ENCODE data around the gene ONECUT3.

ONECUT3 gene

DNA sequence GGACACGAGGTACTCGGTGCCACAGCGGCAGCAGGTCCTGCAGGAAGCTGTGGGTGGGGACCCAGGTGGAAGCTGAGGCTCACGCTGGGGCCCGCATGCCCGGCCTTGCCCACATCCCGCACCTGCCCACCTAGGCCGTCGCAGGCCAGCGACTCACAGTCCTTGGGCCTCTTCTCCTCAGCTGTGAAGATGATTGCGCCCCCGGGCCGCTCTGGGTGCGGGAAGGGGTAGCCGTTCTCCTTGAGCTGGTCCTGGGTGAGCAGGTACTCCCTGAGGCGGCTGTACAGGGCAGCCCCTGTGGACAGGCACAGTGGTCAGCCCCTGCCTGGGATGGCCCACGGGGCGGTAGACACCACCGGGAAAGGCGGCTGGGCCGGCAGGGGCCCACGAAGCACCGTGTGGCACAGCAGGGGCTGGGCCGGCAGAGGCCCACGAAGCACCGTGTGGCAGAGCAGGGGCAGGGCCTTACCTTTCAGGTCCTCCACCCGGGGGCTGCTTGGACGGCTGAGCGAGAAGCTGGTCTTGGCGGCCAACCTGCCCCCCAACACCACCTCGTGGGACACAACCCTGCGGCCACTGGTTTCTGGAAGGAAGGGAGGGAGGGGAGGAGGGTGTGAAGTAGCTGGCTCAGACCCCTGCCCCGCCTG lies 65.4 kb downstream of the ONECUT3 start:
- Histone ChIP-seq H3K9ac (no peak overlapping the region), H3K4me1 (peaks cover 26% of the 10 kb centered on the region), H3K4me3 (no peak overlapping the region), H3K27me3 (no peaks in the 10 kb centered on the region), H4K20me1 (peaks cover 90% of the 10 kb centered on the region), H3K27ac (0 out of 2 replicates have a peak overlapping the region, but pooled peaks have one; percentile 13), H3K9me3 (no peaks in the 10 kb centered on the region), H3K4me2 (no peak overlapping the region), H3K36me3 (peaks cover 93% of the 10 kb centered on the region)
- no peak for TF ChIP-seq Cebpa-rat (IDR thresholded peaks at IDR 0.05)

- H3K9ac ChIP-seq, result no peak overlapping the region
- no peak overlapping the region for H3K27ac ChIP-seq
- no peaks in the 10 kb centered on the region for H3K27me3 ChIP-seq
- H4K20me1 ChIP-seq, result peaks cover 90% of the 10 kb centered on the region
- H3K9me3 ChIP-seq, result no peaks in the 10 kb centered on the region
- peaks cover 17% of the 10 kb centered on the region for H3K4me1 ChIP-seq
- peaks cover 97% of the 10 kb centered on the region for H3K36me3 ChIP-seq
- H3K4me3 ChIP-seq, result no peak overlapping the region
- no peak for TF ChIP-seq Cebpa-rat (IDR thresholded peaks at IDR 0.05)
- H3K4me2 ChIP-seq, result no peak overlapping the region
Measured at GRCh38 chr19:1819341-1820255, 66.3 kb downstream of the ONECUT3 start.

DNA sequence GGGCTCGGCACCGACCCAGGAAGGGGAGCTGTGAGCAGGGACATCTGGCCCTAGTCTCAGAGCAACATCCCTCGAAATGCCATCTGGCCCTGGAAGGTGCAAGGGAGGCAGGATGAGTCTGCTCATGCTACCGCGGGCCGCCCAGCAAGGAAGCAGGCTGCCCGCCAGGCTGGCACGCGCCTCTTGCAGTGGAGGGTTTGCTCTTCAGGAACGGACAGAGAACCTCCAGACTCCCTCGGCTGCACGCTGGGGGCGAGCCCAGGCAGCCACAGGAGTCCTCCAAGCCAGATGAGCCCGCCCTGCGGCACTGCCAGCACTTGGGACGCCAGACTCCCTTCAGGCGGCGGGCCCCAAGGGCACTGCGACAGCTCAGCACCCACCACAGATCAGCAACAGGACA lies 68.9 kb downstream of the ONECUT3 start:
- H4K20me1 ChIP-seq, result peaks cover 97% of the 10 kb centered on the region
- H3K9me3 ChIP-seq, result no peaks in the 10 kb centered on the region
- H3K4me2 ChIP-seq, result no peak overlapping the region
- peaks cover 95% of the 10 kb centered on the region for H3K36me3 ChIP-seq
- TF ChIP-seq Cebpa-rat (IDR thresholded peaks at IDR 0.05), result no peak
- no peaks in the 10 kb centered on the region for H3K27me3 ChIP-seq
- no peak overlapping the region; the same call in 1 of the 2 replicates for H3K27ac ChIP-seq
- no peak overlapping the region for H3K4me3 ChIP-seq
- peaks cover 23% of the 10 kb centered on the region for H3K4me1 ChIP-seq
- H3K9ac ChIP-seq, result peak overlapping the region; percentile 19; the same call in 1 of the 2 replicates

DNA sequence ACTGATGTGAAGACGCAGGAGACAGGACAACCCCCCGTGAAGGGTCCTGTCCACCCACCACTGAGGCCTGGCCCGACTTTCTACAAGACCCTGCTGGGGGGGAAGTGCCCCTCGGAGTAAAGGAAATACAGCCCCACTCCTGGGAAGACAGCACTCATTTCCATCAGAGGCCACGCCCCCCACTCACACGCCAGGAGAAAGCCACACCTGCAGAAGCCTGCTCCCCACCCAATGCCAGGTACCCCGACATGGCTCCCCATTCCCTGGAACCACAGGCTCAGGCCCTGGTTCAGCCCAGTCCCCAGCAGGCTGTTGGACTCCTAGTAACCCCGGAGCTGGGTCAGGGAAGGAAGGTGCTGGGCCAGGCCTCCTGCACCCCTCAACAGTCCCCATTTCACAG lies 69.7 kb downstream of the ONECUT3 start:
- no peak overlapping the region for H3K4me2 ChIP-seq
- H3K4me3 ChIP-seq, result no peak overlapping the region
- 0 out of 2 replicates have a peak overlapping the region, but pooled peaks have one; percentile 19 for H3K9ac ChIP-seq
- H3K27ac ChIP-seq, result no peak overlapping the region
- peaks cover 97% of the 10 kb centered on the region for H4K20me1 ChIP-seq
- peaks cover 95% of the 10 kb centered on the region for H3K36me3 ChIP-seq
- H3K9me3 ChIP-seq, result no peaks in the 10 kb centered on the region
- peaks cover 31% of the 10 kb centered on the region for H3K4me1 ChIP-seq
- no peaks in the 10 kb centered on the region for H3K27me3 ChIP-seq
- TF ChIP-seq Cebpa-rat (IDR thresholded peaks at IDR 0.05), result no peak

DNA sequence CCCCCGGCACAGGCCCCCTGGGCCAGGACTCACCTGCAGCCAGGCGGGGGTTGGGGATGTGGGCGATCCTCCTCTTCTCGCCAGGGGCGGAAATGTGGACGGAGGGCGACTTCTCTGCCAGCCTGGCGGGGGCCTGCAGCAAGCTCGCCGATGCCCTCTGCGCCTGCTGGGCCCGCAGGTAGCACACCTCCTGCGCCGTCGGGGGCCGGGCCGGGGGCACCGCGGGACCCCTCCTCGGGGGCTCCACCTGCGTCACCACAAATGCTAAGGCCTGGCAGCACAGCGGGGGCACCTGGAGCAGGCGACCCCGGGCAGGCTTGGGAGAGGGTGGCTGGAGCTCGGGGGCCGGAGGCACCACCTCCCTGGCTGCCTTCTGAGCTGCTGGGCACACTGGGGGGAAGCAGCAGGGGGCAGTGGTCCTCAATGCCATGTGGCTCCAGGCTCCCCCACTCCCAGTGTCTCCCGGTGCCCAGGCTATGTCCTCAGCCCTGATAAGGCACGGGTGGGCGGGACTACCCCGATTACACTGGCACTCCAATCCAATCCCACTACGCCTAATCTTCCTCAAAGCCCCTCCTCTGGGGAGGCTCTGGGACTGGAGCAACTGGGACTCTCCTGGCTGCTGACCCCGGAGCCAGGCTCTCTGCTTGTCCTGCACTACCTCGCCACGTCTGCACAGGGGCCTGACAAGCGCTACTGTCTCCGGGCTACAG lies 70.4 kb downstream of the ONECUT3 start:
- Histone ChIP-seq H3K36me3 (peaks cover 95% of the 10 kb centered on the region), H3K9me3 (no peaks in the 10 kb centered on the region), H3K27me3 (no peaks in the 10 kb centered on the region), H3K4me2 (no peak overlapping the region), H3K4me1 (peaks cover 32% of the 10 kb centered on the region), H3K27ac (no peak overlapping the region), H4K20me1 (peaks cover 97% of the 10 kb centered on the region), H3K9ac (no peak overlapping the region), H3K4me3 (no peak overlapping the region)
- no peak for TF ChIP-seq Cebpa-rat (IDR thresholded peaks at IDR 0.05)

DNA sequence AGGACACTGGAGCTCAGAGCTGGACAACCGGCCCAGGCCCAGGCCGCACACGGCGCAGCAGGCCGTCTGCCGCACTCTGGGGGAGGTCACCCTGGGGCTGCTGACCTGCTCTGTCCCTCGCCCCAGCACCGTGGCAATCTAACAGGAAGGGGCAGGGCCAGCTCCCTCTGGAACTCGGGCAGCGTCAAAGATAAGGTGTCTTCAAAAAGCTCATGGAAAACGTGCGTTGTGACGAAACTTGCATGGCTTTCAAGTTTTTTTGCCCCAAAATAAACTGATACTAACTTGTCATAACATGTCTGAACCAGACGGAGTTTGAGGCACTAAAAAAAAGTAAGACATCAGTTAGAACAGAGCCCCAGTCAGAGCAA lies 70.9 kb downstream of the ONECUT3 start:
- Histone ChIP-seq H3K9me3 (no peaks in the 10 kb centered on the region), H4K20me1 (peaks cover 100% of the 10 kb centered on the region), H3K27me3 (no peaks in the 10 kb centered on the region), H3K36me3 (peaks cover 96% of the 10 kb centered on the region), H3K27ac (no peak overlapping the region), H3K4me3 (no peak overlapping the region), H3K4me2 (no peak overlapping the region), H3K4me1 (peaks cover 34% of the 10 kb centered on the region), H3K9ac (no peak overlapping the region)
- TF ChIP-seq Cebpa-rat (IDR thresholded peaks at IDR 0.05), result no peak

DNA sequence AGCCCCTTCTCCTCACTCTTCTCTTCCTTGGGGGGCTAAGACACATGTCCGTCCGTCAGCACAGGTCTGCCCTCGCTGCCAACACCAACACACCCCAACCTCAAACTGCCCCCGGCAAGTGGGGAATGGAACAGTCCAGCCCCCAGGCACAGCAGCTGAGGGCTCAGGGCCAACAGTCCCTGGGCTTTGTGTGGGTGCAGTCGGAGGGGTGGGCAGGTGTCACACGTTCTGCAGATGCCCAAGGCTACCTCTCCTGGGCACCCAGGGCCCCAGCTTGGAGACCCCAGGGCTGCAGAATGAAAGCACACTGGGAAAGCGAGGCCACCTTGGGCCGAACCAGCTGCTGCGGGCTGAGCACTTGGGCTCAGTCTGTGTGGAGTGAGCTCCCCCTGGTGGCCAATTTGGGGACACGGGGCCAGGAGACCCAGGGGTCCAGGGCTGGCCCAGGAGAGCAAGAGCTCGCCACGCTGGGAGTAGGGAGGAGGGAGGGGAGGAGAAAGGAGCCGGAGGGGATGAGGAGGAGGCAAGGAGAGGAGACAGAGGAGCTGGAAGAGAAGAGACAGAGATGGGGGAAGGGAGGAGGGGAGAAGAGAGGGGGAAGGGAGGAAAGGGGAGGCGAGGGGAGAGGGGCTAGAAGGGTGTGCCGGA lies 72.7 kb downstream of the ONECUT3 start:
- Histone ChIP-seq H3K27ac (no peak overlapping the region; the same call in 1 of the 2 replicates), H3K4me1 (peaks cover 52% of the 10 kb centered on the region), H3K4me2 (peak overlapping the region; percentile 36), H3K27me3 (no peaks in the 10 kb centered on the region), H3K36me3 (peaks cover 96% of the 10 kb centered on the region), H3K9me3 (no peaks in the 10 kb centered on the region), H4K20me1 (peaks cover 100% of the 10 kb centered on the region), H3K9ac (no peak overlapping the region), H3K4me3 (no peak overlapping the region)
- no peak for TF ChIP-seq Cebpa-rat (IDR thresholded peaks at IDR 0.05)

DNA sequence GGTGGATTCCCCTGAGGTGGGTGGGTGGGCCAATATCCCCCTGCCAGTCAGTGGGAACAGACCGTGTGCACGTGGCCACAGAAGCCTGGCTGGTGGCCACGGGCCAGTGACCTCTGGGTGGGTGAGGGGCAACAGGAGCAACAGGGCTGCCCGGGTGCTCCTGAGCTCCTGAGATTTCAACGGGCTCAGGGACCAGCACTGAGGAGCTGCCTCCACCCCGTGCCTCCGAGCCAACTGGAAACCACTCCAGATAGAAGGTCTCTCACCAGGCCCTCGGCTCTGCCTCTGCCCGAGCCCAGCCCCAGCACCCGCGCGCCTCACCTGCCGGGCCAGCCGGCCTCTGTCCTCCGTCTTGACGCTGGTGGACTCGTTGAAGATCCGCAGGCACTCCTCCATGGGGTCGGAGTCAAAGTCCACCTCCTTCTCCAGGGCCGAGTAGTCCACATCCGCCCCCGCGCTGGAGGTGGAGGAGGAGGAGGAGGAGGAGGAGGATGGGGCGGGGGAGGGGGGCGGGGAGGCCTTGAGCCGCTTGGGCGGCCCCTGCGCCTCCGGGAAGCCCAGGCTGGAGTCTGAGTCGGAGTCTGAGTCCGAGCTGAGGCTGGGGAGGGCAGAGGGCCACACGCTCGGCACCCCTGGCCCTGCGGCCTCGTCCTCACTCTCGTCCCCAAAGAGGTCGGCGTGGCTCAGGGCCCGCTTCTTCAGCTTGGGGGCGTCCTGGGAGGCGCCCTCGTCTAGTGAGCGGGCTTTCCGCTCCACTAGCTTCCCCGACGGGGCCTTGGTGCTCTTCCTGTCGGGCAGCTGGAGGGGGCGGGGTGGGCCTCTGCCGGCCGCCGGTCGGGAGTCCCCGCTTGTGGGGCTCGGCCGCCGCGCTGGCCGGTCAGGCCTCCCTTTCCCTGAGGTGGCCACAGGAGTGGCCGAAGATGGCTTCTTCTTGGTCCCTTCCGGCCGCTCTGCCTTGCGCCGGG lies 73.5 kb downstream of the ONECUT3 start:
- no peak overlapping the region for H3K27ac ChIP-seq
- H3K4me2 ChIP-seq, result peak overlapping the region; percentile 40
- no peaks in the 10 kb centered on the region for H3K9me3 ChIP-seq

More for the DNA sequence above, 73.5 kb downstream of the ONECUT3 start:
- Histone ChIP-seq H4K20me1 (peaks cover 100% of the 10 kb centered on the region), H3K9ac (no peak overlapping the region), H3K36me3 (peaks cover 93% of the 10 kb centered on the region), H3K4me1 (peaks cover 59% of the 10 kb centered on the region), H3K27me3 (no peaks in the 10 kb centered on the region), H3K4me3 (no peak overlapping the region)
- TF ChIP-seq Cebpa-rat (IDR thresholded peaks at IDR 0.05), result no peak
